Smooth muscle cell (in vitro differentiated cells): ENCODE data around the gene AEN. TPM values are rescaled to one million over a fixed set of nuclear protein-coding genes. Genes with fewer than 3 reads are reported as not detected.

Experiments used
- DNase-seq: peaks from one replicate; lab custom pipeline; 2025; ENCODE audit not compliant: unreplicated experiment; lab: John Stamatoyannopoulos, UW
- H2AFZ ChIP-seq: fragments of 200-600 bp; sonication (generic); 2 replicates; pipeline ENCODE4 v1.6.0; 2016; ENCODE audit warnings: antibody characterized with exemption, low read depth, mild to moderate bottlenecking
- H3F3A ChIP-seq: fragments of 200-600 bp; sonication (generic); 2 replicates; pipeline ENCODE4 v1.6.0; 2017; ENCODE audit warnings: antibody characterized with exemption, low read depth
- H3K27ac ChIP-seq: fragments of 200-600 bp; sonication (generic); 2 replicates; pipeline ENCODE4 v1.5.1; 2016; ENCODE audit warnings: low read depth, mild to moderate bottlenecking
- H3K27me3 ChIP-seq: fragments of 200-600 bp; sonication (generic); 2 replicates; pipeline ENCODE4 v1.6.1; 2016; ENCODE audit warnings: low read depth, mild to moderate bottlenecking
- H3K36me3 ChIP-seq: fragments of 200-600 bp; sonication (generic); 2 replicates; pipeline ENCODE4 v1.5.1; 2016; ENCODE audit warnings: low read depth
- H3K4me1 ChIP-seq: fragments of 200-600 bp; sonication (generic); 2 replicates; pipeline ENCODE4 v1.5.1; 2016; ENCODE audit warnings: low read depth
- H3K4me2 ChIP-seq: fragments of 200-600 bp; sonication (generic); 2 replicates; pipeline ENCODE4 v1.6.0; 2016; ENCODE audit warnings: mild to moderate bottlenecking
- H3K4me3 ChIP-seq: fragments of 200-600 bp; sonication (generic); 2 replicates; pipeline ENCODE4 v1.5.1; 2016; ENCODE audit warnings: mild to moderate bottlenecking
- H3K79me2 ChIP-seq: fragments of 200-600 bp; sonication (generic); 2 replicates; pipeline ENCODE4 v1.6.0; 2016; ENCODE audit warnings: low read depth, mild to moderate bottlenecking
- H3K9ac ChIP-seq: fragments of 200-600 bp; sonication (generic); 2 replicates; pipeline ENCODE4 v1.6.0; 2016; ENCODE audit warnings: low read depth
- H3K9me3 ChIP-seq: fragments of 200-600 bp; sonication (generic); replicated peaks from 2 replicates; pipeline ENCODE4 v1.5.1; 2016; ENCODE audit warnings: low read depth
- H4K20me1 ChIP-seq: fragments of 200-600 bp; sonication (generic); 2 replicates; pipeline ENCODE4 v1.6.0; 2016; ENCODE audit warnings: low read depth
- WGBS: methylation state at CpG from one replicate; pipeline ENCODE4 v1.1.7; 2016; ENCODE audit warnings: low lambda C conversion rate; 5-methylcytosine and 5-hydroxymethylcytosine counted together
- polyA plus RNA-seq: library from polyadenylated mRNA; unstranded; fragments of >200 nt; fragmentation: Nextera tagmentation; extraction: Ambion mirVana; gene quantifications from 2 replicates; pipeline ENCODE4 v1.2.1, GENCODE V29; 2016
- total RNA-seq: library from RNA; depleted of rRNA; stranded (reverse); fragments of >200 nt; gene quantifications from 2 replicates; pipeline ENCODE4 v1.2.3, GENCODE V29; 2014
- TF ChIP-seq, protein P1 (sequence below): fragments of 200-600 bp; sonication (generic); IDR thresholded peaks from 2 replicates; pipeline ENCODE4 v1.5.1; 2017; ENCODE audit warnings: borderline replicate concordance, mild to moderate bottlenecking, antibody characterized with exemption; ENCODE audit not compliant: insufficient read depth, poor library complexity, severe bottlenecking

The AEN gene, protein sequence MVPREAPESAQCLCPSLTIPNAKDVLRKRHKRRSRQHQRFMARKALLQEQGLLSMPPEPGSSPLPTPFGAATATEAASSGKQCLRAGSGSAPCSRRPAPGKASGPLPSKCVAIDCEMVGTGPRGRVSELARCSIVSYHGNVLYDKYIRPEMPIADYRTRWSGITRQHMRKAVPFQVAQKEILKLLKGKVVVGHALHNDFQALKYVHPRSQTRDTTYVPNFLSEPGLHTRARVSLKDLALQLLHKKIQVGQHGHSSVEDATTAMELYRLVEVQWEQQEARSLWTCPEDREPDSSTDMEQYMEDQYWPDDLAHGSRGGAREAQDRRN
- total RNA-seq, result 44.5 and 50.1 TPM in 2 replicates
- 53.3 and 57.6 TPM in 2 replicates for polyA plus RNA-seq

DNA sequence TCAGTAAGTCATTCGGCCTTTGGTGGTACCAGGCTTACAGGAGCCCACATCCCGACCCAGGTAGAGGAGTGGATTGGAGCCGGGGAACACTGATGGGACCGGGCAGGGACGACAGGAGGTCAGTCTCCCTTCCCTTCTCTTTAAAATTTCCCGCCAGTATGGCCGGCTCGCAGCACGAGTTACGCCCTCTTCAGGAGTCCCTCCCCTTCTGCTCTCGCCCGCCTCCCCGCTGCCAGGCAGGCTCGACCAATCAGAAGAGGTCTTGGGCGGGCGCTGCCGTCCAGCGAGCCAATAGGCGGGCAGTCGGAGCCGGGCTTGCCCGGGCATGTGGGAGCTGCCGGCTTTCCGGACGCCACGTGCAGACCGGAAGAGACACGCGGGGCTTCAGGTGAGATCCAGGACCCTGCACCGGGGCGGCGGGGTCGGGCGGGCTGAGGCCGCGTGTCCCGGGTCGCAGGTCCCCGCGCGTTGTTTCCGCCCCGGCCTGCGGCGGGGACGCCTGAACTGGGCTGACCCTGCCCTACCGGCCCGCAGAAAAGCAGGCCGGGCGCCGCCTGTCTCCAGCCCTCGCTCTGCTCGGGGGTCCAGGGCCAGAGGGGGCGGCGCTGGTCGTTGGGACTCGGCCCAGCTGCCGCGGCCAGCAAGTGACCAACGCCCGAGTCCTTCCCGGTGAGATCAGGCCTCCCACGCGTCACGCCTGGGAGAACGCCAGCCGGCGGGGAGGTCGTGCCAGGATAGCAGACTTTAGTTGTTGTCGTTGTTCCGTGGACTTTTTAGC lies at the start of gene AEN:
AEN (plus strand) TSS at position 346 of the 778 bp plus-strand sequence. CDS start 4,870 bp downstream, outside the sequence.
- no peaks in the 10 kb centered on the region for H3K9me3 ChIP-seq
- peak within 1 kb of the TSS; percentile 100 for H3K9ac ChIP-seq
- H3K4me3 ChIP-seq, result peak within 1 kb of the TSS; percentile 85
- peaks cover 50% of the 10 kb centered on the region for H3K79me2 ChIP-seq
- H3F3A ChIP-seq, result no peaks in the 10 kb centered on the region
- peak within 1 kb of the TSS; percentile 99 for H3K27ac ChIP-seq
- H3K36me3 ChIP-seq, result no peaks in the 10 kb centered on the region
- no peak within 1 kb of the TSS for H2AFZ ChIP-seq
- DNase-seq, result peak; percentile 74
- H3K4me2 ChIP-seq, result peak within 1 kb of the TSS; percentile 97
- peaks cover 15% of the 10 kb centered on the region for H3K4me1 ChIP-seq
- WGBS, result under 1% methylated on average over 66 of the region's 71 CpGs
- no peaks in the 10 kb centered on the region for H3K27me3 ChIP-seq
- TF ChIP-seq, protein P1, sequence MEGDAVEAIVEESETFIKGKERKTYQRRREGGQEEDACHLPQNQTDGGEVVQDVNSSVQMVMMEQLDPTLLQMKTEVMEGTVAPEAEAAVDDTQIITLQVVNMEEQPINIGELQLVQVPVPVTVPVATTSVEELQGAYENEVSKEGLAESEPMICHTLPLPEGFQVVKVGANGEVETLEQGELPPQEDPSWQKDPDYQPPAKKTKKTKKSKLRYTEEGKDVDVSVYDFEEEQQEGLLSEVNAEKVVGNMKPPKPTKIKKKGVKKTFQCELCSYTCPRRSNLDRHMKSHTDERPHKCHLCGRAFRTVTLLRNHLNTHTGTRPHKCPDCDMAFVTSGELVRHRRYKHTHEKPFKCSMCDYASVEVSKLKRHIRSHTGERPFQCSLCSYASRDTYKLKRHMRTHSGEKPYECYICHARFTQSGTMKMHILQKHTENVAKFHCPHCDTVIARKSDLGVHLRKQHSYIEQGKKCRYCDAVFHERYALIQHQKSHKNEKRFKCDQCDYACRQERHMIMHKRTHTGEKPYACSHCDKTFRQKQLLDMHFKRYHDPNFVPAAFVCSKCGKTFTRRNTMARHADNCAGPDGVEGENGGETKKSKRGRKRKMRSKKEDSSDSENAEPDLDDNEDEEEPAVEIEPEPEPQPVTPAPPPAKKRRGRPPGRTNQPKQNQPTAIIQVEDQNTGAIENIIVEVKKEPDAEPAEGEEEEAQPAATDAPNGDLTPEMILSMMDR, result no peak
- H4K20me1 ChIP-seq, result peaks cover 43% of the 10 kb centered on the region

DNA sequence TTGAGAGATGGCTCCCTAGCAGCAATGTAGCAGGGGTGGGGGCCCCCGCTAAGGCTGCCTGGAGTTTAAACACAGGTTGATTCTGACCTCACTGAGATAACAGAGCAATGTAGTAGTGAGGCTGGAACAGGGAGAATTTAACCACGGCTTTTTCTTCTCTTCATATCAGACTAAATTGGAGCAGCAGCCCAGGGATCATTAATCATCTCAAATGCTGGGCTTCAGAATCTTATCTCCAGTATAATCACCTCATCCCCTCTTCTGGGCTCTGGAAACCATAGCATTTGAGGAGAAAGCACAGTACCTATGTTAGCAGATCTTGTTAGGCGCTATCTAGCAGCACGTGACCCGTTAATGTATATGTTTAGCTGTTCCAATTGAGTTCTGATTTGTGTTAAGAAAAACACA lies 49.3 kb upstream of the AEN start:
- no peak for DNase-seq
- H3F3A ChIP-seq, result no peaks in the 10 kb centered on the region
- 71% methylated on average over 5 of the region's 5 CpGs for WGBS
- no peaks in the 10 kb centered on the region for H3K9me3 ChIP-seq
- no peaks in the 10 kb centered on the region for H3K79me2 ChIP-seq
- no peak overlapping the region for H3K4me2 ChIP-seq
- H4K20me1 ChIP-seq, result no peaks in the 10 kb centered on the region
- no peaks in the 10 kb centered on the region for H3K27me3 ChIP-seq
- no peak overlapping the region for H3K4me3 ChIP-seq
- no peak overlapping the region for H3K27ac ChIP-seq
- H3K9ac ChIP-seq, result no peak overlapping the region
- no peaks in the 10 kb centered on the region for H3K36me3 ChIP-seq
- peaks cover 9% of the 10 kb centered on the region for H3K4me1 ChIP-seq
- H2AFZ ChIP-seq, result no peak overlapping the region
- TF ChIP-seq, protein P1, result no peak

DNA sequence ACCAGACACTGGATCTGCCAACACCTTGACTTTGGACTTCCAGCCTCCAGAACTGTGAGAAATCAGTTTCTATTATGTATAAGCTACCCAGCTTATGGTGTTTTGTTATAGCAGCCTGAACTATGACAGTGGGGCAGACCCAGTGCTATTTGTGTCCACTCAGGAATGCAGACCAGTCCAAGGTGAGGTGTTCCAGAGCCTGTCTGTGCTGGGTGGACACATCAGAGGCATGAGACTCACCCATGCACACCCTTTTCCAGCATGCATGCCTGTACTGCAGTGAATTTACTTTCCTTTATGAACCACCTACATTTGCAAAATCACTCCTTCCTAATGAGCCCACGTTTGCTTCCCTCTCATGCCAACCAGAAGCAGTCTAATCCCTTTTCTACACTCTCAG lies 47.1 kb upstream of the AEN start:
- H3K27me3 ChIP-seq, result no peaks in the 10 kb centered on the region

More for the DNA sequence above, 47.1 kb upstream of the AEN start:
- TF ChIP-seq, protein P1, result no peak
- no peaks in the 10 kb centered on the region for H3K36me3 ChIP-seq
- WGBS, result 57% methylated on average over 1 of the region's 1 CpG
- H3K9ac ChIP-seq, result no peak overlapping the region
- no peak overlapping the region for H3K27ac ChIP-seq
- H3K4me3 ChIP-seq, result no peak overlapping the region
- H3F3A ChIP-seq, result no peaks in the 10 kb centered on the region
- peaks cover 9% of the 10 kb centered on the region for H3K4me1 ChIP-seq
- no peak overlapping the region for H3K4me2 ChIP-seq
- no peak for DNase-seq
- no peaks in the 10 kb centered on the region for H3K9me3 ChIP-seq
- no peaks in the 10 kb centered on the region for H3K79me2 ChIP-seq
- H4K20me1 ChIP-seq, result no peaks in the 10 kb centered on the region
- H2AFZ ChIP-seq, result no peak overlapping the region
